Measurements from ENCODE around the gene GRAMD2B.

The GRAMD2B gene

DNA sequence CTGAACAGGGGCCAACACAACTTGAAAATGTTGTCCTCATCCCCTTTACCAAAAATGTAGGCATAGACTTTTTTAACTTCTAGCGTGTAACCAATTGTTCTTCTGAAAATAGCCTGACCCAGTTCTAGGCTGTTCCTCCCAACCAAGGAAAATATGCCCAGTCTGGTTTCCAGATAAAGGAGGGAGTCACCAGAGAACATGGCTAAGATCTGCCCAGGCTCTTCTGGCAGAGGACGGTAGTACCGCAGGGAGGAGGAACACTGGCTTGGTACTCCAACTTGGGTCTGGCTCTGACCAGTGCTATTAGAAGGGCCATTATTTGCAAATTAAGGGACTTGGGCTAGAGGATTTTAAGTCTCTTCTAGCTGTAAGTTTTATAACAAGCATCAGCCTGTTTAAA, 63.1 kb downstream of the GRAMD2B start:
- FAIRE-seq (no peak), DNase-seq (ENCODE audit: insufficient read length) (no peak)
- TF ChIP-seq POLR2A (IDR thresholded peaks at IDR 0.05; ENCODE audit: low read depth, low read length): no peak
- TF ChIP-seq POLR2AphosphoS5 (IDR thresholded peaks at IDR 0.05; ENCODE audit: low read depth, low read length): no peak
- no peak for TF ChIP-seq TAF1 (IDR thresholded peaks at IDR 0.05; ENCODE audit: borderline replicate concordance, low read depth, low read length)

GRCh38 chr5:126487596-126487995, 64.4 kb downstream of the GRAMD2B start:
- FAIRE-seq: no peak
- TF ChIP-seq POLR2AphosphoS5 (IDR thresholded peaks at IDR 0.05; ENCODE audit: low read depth, low read length): no peak
- TF ChIP-seq TAF1 (IDR thresholded peaks at IDR 0.05; ENCODE audit: borderline replicate concordance, low read depth, low read length): no peak
- TF ChIP-seq POLR2A (IDR thresholded peaks at IDR 0.05; ENCODE audit: low read depth, low read length): no peak
- DNase-seq (ENCODE audit: insufficient read length): no peak

DNA sequence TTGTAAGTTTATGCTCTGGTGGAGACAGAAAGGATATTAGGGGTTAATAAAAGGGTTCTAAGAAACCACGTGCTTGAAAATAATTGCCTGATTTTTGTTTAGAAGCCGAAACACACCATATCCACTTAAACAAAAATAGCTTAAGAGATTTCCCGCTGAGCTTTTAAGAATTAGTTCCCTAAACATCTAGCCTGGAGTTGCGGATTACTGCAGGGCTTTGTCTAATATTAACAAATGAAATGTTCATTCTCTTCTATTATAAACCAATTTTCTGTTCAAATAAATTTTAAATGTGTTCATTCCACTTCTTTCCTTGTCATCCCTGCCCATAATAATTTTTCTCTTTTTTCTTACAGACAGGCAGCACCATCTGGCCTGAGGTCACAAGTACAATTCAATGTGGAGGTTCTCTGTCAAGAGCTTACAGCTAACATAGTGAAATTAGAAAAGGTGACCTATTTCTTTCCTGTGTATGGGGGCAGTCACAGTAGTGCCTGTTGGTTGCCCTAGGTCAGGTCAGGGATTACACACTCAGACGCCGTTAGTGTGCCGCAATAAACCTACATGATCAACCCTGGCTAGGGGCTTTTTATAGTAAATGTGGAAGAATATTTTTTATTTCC, 65.3 kb downstream of the GRAMD2B start:
- FAIRE-seq: no peak
- DNase-seq (ENCODE audit: insufficient read length): no peak
- no peak for TF ChIP-seq POLR2AphosphoS5 (IDR thresholded peaks at IDR 0.05; ENCODE audit: low read depth, low read length)
- no peak for TF ChIP-seq TAF1 (IDR thresholded peaks at IDR 0.05; ENCODE audit: borderline replicate concordance, low read depth, low read length)
- no peak for TF ChIP-seq POLR2A (IDR thresholded peaks at IDR 0.05; ENCODE audit: low read depth, low read length)

DNA sequence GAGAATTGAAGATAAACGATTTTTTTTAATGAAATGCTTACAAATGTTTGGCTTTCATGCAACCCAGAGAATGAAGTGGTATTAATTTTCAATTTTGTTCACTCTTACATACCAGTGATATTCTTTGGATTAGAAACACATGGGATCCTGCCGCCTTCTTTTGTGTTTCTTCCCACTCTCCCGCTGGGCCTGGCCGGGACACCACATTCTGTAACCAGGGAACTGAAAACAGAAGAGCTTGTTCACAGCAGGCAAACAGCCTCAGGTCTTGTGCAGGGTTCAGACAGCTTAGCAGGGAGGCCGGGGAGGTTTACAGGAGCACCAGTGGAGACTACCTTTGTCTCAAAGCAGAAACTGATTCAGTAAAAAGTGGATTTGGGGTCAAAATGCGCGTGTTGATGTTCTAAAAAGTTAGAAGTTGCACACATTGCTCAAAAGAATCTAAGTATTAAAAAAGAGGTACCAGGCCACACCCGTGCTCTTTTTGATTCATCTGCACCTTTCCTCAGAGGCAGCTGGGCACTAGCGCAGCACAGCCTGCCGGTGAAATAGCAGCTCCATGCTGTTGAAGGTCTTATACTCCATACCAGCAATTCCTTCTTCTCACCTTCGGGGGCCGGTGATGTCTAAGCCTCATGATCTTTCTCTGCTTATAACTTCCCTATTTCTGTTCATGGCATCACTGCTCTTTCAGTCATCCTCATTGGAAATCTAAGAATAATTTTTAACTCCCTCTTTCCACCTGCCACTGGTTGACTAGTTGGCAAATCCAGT, 67.1 kb downstream of the GRAMD2B start:
- FAIRE-seq: no peak
- no peak for DNase-seq (ENCODE audit: insufficient read length)
- TF ChIP-seq POLR2A (IDR thresholded peaks at IDR 0.05; ENCODE audit: low read depth, low read length) (no peak), TAF1 (IDR thresholded peaks at IDR 0.05; ENCODE audit: borderline replicate concordance, low read depth, low read length) (no peak), POLR2AphosphoS5 (IDR thresholded peaks at IDR 0.05; ENCODE audit: low read depth, low read length) (no peak)

DNA sequence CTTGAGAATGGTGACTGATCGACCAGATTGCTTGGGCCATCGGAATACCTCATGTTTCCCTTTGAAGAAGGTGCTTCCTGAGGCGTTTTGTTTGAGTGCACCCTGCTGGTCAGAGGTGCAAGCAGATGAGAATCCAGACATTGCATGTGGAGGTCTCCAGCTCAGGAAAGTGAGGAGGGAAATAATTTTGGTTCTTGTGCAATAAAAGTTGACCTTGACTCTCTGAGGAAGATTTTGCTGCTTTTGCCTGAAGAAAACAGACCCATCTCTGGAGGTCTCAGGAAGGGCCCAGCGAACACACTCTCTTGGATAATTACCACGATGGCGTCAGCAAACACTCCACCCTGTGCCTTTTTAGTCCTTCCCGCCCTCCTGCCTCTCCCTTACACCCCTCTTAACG, 69.7 kb downstream of the GRAMD2B start:
- no peak for DNase-seq (ENCODE audit: insufficient read length)
- TF ChIP-seq TAF1 (IDR thresholded peaks at IDR 0.05; ENCODE audit: borderline replicate concordance, low read depth, low read length) (no peak), POLR2AphosphoS5 (IDR thresholded peaks at IDR 0.05; ENCODE audit: low read depth, low read length) (no peak), POLR2A (IDR thresholded peaks at IDR 0.05; ENCODE audit: low read depth, low read length) (no peak)
- no peak for FAIRE-seq

DNA sequence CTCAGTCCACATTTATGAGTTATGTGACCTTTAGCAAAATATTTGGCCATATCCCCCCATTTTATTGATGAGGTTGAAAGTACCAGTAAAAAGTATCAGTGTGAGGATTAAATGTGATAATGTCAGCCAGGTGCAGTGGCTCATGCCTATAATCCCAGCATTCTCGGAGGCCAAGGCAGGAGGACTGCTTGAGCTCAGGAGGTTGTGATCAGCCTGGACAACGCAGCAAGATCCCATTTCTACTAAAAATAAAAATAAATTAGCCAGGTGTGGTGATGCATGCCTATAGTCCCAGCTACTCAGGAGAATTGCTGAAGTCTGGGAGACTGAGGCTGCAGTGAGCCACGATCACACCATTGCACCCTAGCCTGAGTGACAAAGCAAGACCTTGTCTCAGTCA, 71.2 kb downstream of the GRAMD2B start:
- no peak for DNase-seq (ENCODE audit: insufficient read length)
- no peak for TF ChIP-seq POLR2A (IDR thresholded peaks at IDR 0.05; ENCODE audit: low read depth, low read length)
- no peak for TF ChIP-seq TAF1 (IDR thresholded peaks at IDR 0.05; ENCODE audit: borderline replicate concordance, low read depth, low read length)
- TF ChIP-seq POLR2AphosphoS5 (IDR thresholded peaks at IDR 0.05; ENCODE audit: low read depth, low read length): no peak
- FAIRE-seq: no peak

DNA sequence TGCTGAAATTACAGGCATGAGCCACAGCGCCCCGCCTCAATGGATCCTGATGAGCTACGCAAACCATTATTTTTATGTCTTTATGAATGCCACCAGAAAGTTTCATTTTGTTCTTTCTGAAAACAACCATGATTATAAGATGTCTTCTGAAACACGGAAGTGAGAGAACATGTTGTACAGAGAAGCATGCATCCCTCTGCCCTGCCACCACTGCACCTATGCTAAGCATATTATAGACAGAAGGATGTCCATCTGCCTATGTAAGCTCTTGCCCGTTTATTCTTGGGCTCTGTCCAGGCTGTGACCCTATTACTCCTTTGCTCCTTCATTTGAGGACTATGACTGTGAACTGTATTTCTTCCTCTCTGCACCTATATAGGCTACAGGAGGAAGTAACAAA, 74.3 kb downstream of the GRAMD2B start:
- FAIRE-seq (no peak), DNase-seq (ENCODE audit: insufficient read length) (no peak)
- TF ChIP-seq POLR2AphosphoS5 (IDR thresholded peaks at IDR 0.05; ENCODE audit: low read depth, low read length) (no peak), TAF1 (IDR thresholded peaks at IDR 0.05; ENCODE audit: borderline replicate concordance, low read depth, low read length) (no peak), POLR2A (IDR thresholded peaks at IDR 0.05; ENCODE audit: low read depth, low read length) (no peak)

- no peak for FAIRE-seq
- TF ChIP-seq TAF1 (IDR thresholded peaks at IDR 0.05; ENCODE audit: borderline replicate concordance, low read depth, low read length): no peak
- TF ChIP-seq POLR2AphosphoS5 (IDR thresholded peaks at IDR 0.05; ENCODE audit: low read depth, low read length): no peak
- TF ChIP-seq POLR2A (IDR thresholded peaks at IDR 0.05; ENCODE audit: low read depth, low read length): no peak
- DNase-seq (ENCODE audit: insufficient read length): no peak
These were observed 76.1 kb downstream of the GRAMD2B start for GRCh38 chr5:126499278-126499677.

GRCh38 chr5:126499853-126500342, 76.7 kb downstream of the GRAMD2B start:
- TF ChIP-seq POLR2AphosphoS5 (IDR thresholded peaks at IDR 0.05; ENCODE audit: low read depth, low read length): no peak
- TF ChIP-seq TAF1 (IDR thresholded peaks at IDR 0.05; ENCODE audit: borderline replicate concordance, low read depth, low read length): no peak
- TF ChIP-seq POLR2A (IDR thresholded peaks at IDR 0.05; ENCODE audit: low read depth, low read length): no peak
- no peak for DNase-seq (ENCODE audit: insufficient read length)
- FAIRE-seq: no peak

GRCh38 chr5:126501448-126501847, 78.2 kb downstream of the GRAMD2B start:
- TF ChIP-seq POLR2A (IDR thresholded peaks at IDR 0.05; ENCODE audit: low read depth, low read length): no peak
- TF ChIP-seq TAF1 (IDR thresholded peaks at IDR 0.05; ENCODE audit: borderline replicate concordance, low read depth, low read length): no peak
- TF ChIP-seq POLR2AphosphoS5 (IDR thresholded peaks at IDR 0.05; ENCODE audit: low read depth, low read length): no peak
- no peak for DNase-seq (ENCODE audit: insufficient read length)
- FAIRE-seq: no peak

- FAIRE-seq: no peak
- no peak for TF ChIP-seq POLR2A (IDR thresholded peaks at IDR 0.05; ENCODE audit: low read depth, low read length)
- no peak for TF ChIP-seq POLR2AphosphoS5 (IDR thresholded peaks at IDR 0.05; ENCODE audit: low read depth, low read length)
- TF ChIP-seq TAF1 (IDR thresholded peaks at IDR 0.05; ENCODE audit: borderline replicate concordance, low read depth, low read length): no peak
These were observed 80.4 kb downstream of the GRAMD2B start for GRCh38 chr5:126503602-126504104.

DNA sequence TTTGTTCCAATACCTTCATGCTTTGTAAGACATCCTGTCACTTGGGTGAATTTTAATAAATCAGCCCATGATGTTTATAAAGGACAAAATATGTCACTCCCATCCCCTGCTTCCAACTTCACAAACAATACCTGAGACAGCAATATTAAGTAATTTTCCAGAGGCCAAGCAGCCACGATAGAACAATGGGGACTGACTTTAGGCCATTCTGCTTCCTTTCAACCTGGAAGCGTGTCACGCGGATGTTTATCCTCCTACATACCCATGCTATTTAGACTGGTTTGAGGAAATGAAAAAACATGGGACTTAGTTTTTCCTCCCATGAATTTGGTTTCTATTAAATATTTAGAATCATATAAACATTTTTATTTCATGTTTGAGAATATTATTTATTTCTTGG, 82.9 kb downstream of the GRAMD2B start:
- DNase-seq (ENCODE audit: insufficient read length) (no peak), FAIRE-seq (no peak)
- no peak for TF ChIP-seq POLR2A (IDR thresholded peaks at IDR 0.05; ENCODE audit: low read depth, low read length)
- TF ChIP-seq TAF1 (IDR thresholded peaks at IDR 0.05; ENCODE audit: borderline replicate concordance, low read depth, low read length): no peak
- no peak for TF ChIP-seq POLR2AphosphoS5 (IDR thresholded peaks at IDR 0.05; ENCODE audit: low read depth, low read length)

More at GRCh38 chr5:126503602-126504104, 80.4 kb downstream of the GRAMD2B start:
- DNase-seq (ENCODE audit: insufficient read length): no peak
